Ureter (tissue), 1 donor: Measurements from ENCODE around the gene G3BP2. TPM values are rescaled to one million over a fixed set of nuclear protein-coding genes. Genes with fewer than 3 reads are reported as not detected.
A peak's percentile ranks its signal among the peaks of the same experiment; 100 is the strongest.
"Not testable (repeated sequence)": the region's sequence is repeated elsewhere in the genome, so short reads cannot be mapped to it uniquely, and the experiment has no call there.

Source experiments
- DNase-seq: peaks from one replicate; pipeline ENCODE4 v3.0.0-alpha.2; 2020; ENCODE audit warnings: low spot score
- total RNA-seq: library from RNA; stranded (reverse); gene quantifications from one replicate; pipeline ENCODE4 v1.2.4, GENCODE V29; 2023
- donor health status: DM: yes; HTN: yes; CAD: no.

G3BP2 gene
- total RNA-seq, result 123 TPM

DNA sequence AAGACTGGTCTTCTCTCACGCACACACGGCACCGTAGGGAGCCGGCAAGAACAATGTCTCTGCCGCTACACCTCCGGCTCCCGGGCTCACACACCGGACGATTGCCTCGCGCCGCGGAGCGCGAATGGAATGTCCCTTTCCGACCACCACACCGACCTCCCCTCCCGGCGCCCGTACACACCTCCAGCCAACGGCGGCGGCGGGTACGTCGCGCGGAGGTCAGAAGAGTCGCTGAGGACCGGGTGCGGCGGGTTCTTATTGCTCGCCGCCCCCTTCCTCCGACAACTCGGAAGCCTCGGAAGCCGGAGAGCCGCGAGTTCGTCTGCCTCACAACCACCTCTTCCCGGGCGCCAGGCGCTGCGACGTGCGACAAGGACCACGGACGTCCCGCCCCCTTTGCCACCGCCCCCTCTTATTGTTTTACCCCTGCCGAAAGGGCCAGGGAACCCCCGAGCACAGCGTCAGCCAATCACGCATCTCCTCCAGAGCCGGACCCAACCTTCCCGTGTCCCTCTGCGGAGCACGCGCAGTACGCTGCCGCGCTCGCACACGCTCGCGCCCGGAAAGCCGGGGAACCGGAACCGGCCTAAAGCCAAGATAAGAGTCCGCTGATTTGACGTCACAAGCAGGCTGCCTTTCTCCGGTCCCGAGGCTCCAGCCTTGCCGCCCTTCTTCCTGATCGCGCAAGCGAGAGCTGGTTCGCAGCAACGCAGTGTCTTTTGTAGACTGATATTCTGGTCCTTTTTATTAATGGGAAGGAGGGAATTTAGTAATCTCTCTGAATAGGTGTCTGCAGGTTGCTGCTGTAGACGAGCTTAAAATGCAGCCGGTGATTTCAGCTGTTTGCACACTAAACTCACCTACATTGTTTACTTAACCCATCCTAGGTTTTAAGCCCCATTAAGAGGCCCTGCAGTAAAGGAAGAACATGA, at the start of gene G3BP2:
TSS of gene G3BP2 (minus strand) at position 385 of the 932 bp plus-strand sequence. CDS start 11,386 bp downstream, outside the sequence.
- peak; percentile 99 for DNase-seq

DNA sequence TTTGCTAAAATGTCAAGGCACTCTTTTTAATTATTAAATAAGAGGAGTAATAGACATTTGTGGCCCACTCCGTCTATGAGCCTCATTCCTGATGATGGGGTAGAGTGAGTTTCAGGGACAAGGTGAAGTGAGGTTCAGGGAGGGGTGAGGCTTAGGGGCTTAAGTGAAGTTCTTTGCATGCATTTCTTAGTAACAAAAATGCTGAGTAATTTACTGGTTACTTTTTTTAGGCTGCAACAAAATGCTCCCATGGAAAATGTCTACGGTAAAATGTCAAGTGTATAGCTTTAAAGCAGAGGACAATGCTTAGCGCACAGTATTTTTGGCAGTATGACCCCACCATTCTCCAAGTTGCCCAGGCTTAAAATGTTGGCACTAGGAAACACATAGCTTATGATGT, 49.2 kb upstream of the G3BP2 start:
- DNase-seq, result no peak

DNA sequence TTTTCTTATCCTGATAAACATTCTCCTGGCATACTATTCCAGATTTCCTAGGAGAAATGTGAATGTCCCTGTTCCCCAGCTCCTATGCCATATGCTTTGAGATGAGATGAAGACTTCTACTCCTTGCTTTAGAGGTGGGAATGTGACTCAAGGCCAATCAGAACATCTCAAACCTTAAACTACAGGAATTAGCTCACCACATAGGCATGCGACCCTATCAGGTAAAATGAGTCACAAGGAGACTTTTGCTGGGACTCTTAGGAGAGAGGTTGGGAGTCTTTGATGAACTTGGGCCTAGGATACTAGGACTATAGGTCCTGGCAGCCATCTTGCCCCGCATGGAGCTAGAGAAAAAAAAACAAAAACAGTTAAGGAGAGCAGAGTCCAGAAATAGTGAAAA, 45.3 kb upstream of the G3BP2 start:
- DNase-seq, result no peak

DNA sequence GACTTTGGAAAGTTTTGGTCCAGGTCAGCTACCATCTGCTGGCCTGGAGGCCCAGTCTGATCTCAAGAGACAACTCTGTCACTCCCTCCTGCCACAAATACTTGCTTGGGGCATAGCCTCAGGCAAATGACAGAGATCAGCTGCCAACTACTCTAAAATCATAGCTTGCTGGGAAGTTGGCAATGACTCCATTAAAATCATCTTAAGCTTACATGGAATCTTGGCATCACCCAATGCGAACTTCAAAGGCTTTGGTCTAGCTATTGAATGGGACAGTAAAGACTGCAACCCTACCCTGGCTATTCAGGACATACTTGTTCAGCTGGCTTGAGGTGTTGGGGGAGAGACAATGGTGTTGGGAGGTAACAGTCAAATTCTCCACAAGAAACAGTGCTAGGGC, 44.2 kb upstream of the G3BP2 start:
- no peak for DNase-seq

DNA sequence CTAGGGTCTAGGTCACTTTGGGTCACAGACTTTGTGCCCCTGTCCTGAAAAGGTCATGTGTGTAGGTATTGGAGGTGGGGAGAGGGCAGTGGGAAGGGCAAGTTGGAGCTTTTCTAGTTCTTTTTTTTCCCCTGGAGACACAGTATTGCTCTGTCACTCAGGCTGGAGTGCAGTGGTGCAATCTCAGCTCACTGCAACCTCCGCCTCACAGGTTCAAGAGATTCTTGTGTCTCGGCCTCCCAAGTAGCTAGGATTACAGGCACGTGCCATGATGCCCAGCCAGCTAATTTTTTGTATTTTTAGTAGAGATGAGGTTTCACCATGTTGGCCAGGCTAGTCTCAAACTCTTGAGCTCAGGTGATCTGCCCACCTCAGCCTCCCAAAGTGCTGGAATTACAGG, 42.8 kb upstream of the G3BP2 start:
- DNase-seq, result not testable (repeated sequence)

DNA sequence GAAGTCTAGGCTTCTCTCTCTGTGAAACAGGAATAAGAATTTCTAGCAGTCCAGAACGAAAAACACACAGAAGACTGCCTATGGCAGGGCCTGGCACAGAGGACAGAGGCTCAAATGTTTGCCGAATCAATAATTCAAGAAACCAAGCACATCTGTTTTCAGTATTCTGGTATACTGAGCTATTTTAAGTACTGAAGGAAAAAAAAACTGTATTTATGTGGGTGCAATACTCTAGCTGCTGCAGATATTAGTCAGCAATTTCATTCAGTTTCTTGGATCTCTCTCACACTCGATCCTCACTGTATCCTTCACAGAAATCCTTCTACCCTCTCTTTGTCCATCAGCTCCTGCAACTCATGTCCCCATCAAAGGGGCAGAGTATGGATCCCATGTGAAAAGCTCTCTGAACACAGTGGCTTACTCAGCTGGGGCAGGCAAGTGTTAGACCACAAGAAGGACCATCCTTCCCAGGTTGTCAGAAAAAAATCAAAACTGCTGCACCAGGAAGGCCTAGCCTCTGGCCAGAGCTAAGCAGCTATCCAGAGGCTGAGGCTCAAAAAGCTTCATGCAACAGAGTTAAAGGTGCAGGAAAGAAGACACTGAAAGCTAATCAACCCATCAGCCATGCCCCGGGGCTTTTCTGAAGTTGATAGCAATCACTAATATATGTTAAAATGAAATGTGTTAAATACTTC, 42.0 kb upstream of the G3BP2 start:
- DNase-seq, result no peak

DNA sequence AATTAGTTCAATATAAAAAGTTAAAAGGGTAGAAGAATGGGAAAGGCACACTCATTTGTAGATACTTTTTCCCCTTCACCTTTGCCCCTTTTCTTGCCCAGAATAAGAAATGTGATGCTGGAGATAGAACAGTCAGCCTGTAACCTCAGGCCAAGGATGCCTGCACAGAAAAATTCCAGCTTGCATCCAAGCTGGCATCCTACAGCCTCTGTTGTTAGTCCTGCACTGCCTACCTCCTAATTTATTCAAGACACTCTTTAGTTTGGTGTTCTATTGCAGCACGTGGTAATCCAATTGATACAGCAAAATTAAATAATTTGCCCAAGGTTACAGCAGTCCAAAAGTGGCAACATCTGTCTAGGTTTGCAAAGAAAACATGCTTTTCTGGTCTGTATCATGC, 41.5 kb upstream of the G3BP2 start:
- DNase-seq, result no peak

DNA sequence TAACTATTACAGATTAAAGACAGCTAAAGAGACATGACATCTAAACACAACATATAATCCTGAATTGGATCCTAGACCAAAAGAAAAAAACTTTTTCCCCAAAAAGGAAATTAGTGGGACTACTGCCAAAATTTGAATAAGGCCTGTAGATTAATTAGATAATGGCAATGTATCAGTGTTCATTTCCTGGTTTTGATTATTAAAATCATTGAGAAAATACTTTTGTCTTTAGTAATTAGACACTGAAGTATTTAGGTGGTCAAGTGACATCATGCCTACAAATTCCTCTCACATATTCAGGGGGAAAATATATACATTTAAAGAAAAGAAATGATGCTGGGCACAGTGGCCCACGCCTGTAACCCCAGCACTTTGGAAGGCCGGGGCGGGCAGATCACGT, 40.8 kb upstream of the G3BP2 start:
- DNase-seq, result no peak

DNA sequence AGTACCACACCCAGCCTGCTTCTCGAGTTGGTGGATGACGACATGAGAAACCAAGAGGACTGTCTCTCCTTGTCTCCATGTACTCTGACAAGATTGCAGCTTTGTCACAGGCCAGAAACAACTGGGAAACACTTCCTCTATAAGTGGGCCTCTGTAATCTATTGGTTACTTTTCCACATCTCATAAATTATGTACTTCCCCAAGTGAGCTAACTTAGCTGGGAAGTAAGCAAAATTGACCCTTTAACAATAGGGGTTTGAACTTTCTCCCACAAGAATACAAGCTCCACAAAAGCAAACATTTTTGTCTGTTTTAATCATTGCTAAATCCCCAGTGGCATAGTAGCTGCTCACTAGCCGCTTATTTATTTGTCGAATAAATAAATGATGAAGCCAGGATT, 37.0 kb upstream of the G3BP2 start:
- no peak for DNase-seq

DNA sequence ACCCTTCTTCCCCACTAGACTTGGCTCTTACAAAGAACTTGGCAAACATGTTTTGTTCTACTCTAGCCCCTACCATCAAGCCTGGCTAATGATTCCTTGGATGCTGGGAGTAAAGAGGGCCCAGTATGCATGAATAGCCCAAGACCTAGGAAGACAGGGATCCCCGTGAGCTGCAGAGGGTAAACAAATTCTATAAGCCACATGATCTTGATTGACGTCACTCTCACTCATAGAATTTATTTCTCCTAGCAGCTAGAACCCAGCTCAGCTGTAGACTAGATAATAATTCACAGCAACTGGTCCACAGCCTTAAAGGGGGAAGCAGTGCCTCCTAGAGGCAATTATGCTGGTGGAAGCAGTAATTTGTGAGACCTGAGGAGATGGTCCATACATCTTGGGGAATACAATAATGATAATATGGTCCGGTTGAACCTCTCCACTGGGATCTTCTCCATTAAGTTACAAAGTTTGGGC, 35.0 kb upstream of the G3BP2 start:
- DNase-seq, result no peak

DNA sequence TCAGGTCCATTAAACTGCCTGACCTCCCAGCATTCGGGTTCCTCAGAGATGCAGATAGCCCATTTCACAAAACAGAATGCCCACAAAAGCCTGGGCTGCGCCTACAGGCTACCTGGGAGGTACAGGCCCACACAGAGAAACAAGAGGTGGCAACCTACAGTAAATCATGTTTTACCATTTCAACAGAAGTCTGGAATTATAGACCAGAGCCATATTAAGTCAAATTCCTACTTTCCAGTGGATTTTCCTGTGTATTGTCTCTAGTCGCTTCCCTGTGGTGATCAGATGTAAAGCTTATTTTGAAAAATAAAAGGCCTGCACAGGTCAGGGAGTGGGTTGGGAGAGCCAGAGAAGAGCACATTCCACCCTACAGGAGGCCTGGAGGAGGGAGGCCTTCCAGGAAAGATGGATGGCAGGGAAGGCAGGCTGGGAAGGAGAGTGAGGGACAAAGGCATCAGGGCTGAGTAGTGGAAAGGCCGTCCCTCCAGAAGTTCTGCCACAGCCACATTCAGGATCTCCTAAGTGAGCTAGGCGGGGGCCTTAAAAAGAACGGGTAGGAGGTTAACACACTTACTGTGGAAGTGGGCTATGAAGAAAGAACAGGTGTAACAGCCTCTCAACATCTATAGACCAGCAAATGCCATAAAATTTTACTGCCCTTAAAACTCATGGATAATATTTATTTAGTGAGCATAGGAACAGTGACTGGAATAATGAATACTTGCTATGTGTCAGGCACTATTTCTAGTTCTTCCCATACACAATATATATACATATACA, 32.2 kb upstream of the G3BP2 start:
- DNase-seq, result no peak

DNA sequence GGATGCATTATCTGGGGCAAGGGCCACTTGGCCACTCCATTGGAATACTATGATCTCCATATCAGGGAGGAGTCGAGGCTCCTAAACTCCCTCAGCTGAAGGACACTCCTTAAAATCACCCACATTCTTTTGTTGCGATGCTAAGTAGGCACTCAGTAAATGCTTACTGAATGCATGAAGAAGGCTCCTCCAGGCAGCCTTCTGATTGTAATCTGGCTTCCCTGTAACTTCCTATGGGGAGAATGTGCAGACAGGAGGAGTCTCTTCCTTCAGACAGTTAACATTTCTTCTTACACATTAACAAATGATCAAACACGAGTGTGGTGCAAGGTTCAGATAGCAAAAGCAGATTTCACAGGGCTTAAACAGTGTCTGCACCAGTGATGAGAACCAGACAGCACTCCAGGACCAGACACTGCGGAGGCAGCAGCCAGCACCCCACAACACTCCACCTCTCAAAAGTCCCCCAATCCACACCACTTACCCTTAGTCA, 29.8 kb upstream of the G3BP2 start:
- DNase-seq, result no peak

DNA sequence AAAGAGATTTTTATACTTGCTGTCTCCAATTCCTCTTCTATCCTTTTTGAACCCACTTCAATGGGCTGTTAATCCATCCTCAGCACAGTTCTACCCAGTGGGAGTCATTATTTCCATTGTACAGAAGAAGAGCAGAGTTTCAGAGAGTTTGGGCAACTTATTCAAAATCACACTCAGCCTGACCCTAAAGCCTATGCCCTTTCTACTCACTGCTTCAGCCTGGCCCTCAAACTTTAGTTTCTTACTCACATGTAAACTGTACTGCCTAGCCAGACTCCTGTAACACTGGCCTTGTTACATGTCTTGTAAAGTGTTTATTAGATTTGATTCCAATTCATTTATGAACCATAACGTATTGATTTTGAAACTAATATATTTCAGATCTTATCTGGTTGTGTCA, 26.1 kb upstream of the G3BP2 start:
- no peak for DNase-seq

DNA sequence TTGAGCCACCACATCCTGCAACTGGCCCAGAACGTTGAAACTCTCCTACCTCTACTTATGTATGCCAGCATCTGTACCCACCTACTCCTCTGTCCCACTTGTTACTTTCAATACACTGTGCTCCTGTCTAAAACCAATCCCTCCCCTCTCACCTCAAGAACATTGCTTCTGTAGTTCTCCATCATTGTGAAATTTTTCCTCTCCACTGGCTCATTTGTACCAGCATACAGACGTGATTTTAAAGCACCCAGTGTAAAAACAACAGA, 25.7 kb upstream of the G3BP2 start:
- DNase-seq, result no peak

DNA sequence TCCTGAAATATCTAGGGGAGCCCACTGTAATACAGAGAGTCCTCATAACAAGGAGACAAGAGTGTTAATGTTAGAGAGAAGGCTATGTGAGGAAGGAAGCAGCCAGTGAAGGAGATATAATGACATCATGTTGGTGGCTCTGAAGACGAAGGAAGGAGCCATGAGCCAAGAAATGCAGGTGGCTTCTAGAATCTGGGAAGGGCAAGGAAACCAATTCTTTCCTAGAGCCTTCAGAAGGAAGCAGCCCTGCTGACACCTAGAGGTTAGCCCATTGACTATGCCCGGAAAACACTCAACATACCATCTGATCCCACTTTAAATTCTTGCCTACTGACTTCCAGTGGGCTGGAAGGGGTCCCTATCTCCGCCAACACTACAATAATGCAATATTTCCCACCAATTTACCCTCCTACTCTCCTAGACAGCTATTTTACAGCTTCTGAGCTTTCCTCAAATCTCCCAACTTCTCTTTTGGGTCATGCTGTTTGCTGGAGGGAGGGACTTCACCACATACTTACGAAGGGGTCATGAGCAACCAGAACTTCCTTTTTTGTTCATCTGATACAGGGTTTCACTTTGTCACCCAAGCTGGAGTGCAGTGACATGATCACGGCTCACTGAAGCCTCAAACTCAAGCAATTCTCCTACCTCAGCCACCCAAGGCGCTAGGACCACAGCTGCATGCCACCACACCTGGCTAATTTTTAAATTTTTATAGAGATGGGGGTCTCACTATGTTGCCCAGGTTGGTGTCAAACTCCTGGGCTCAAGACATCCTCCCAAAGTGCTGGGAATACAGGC, 25.2 kb upstream of the G3BP2 start:
- DNase-seq, result no peak

DNA sequence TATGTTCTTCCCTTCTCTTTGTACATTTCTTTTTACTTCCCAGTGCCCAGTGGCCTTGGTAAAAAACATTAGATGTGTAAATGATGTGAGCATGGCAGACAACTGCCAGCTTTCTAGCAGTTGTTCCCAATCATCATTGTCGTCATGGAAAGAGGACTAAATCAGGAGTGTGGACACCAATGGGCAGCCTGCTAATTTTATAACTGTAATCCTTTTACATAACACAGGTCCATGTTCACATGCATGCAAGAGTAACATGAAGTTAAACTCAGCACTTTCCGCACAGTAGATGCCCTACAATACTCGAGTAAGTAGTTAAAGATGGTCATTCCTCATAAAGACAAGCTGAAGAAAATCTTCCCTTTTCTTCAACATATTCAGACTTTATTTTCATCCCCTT, 23.4 kb upstream of the G3BP2 start:
- DNase-seq, result no peak

DNA sequence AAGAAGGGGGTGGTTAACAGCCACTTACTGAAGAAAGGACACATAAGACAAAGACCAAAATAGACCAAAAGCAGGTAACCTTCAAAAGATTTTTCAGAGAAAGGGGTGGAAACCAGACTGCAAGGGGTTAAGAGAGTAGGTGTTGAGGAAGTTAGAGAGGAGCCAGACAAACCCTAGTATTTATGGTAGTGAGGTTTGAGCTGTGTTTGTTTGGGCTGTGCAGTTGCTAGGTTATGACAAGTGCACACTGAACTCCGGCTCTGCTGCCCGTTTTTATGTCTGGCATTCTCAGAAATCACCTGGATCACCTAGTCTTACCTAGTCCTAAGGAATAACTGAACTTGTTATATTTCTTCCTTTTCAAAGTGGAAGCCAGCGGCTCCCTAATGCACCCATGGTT, 22.9 kb upstream of the G3BP2 start:
- no peak for DNase-seq

DNA sequence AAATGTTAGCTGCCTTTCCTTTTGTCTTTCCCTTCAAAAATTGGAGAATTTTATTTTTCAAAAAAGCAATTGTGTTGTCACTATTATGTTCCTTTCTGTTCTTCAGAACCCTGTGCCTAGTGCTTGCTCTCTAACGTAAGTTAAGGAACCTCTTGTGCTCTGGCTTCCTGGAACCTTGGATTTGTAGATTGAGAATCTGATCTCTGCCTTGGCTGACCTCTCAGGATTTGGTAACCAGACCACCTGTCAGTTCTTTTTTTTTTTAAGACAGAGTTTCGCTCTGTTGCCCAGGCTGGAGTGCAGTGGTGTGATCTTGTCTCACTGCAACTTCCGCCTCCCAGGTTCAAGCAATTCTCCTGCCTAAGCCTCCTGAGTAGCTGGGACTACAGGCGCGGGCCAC, 18.9 kb upstream of the G3BP2 start:
- DNase-seq, result not testable (repeated sequence)

DNA sequence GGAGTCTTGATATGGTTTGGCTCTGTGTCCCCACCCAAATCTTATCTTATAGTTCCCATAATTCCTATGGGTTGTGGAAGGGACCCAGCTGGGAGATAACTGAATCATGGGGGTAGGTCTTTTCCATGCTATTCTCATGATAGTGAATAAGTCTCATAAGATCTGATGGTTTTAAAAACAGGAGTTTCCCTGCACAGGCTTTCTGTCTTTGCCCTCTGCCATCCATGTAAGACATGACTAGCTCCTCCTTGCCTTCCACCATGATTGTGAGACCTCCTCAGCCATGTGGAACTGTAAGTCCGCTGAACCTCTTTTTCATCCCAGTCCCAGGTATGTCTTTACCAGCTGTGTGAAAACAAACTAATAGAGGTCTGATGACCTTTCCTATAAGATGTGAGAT, 13.9 kb upstream of the G3BP2 start:
- not testable (repeated sequence) for DNase-seq

DNA sequence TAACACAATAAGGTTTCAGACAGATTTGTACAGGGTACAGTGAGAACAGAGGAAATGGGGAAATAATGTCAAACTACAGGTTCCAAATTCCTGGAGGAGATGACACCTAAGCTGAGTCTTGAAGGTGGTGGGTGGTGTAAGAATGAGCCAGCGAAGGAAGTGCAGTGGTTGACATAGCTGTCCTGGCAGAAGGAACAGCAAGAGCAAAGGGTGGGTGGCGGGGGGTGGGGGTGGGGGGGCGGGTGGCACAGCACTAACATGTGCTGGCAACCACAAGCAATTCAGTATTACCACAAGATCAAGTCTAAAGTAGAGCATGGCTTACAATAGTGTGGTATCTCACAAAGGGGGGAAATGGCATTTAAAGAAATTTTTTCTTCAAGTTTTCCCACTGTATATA, 13.1 kb upstream of the G3BP2 start:
- no peak for DNase-seq

DNA sequence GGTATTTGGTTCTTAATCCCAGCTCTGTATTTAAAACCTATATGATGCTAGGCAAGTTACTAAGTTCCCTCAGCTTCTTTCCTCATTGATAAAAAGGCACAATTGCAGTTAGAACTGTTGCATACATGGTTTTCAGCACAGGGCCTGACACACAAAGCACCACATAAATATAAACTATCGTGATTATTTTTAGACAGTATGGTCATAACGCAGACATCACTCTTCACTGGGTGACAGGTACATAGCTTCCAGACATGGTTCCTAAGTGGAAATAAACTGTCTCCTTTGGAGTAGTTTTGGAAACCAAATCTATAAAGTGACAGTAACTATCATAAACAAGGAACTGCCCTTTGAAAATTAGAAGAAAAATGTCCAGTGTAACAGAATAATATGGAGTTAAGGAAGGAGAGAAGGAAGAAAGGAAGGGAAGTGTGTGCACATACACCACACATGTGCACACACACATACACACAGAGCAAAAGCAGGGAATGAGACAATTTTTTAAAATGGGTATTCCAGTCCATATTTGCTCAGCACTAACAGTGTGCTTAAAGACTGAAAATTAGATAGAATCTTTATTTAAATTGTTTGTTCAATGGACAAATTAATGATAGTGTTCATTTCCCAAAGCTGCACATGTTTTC, 12.5 kb upstream of the G3BP2 start:
- DNase-seq, result no peak
